Lower leg skin (tissue), 3 donors: ENCODE measurements around the gene HARBI1.

Experiments
- CTCF ChIP-seq, 3 donors: fragments of 450-650 bp; IDR thresholded peaks; one replicate each; pipeline ENCODE4 v1.5.1; 2016; ENCODE audit warnings: antibody characterized with exemption in 3 of 3, mild to moderate bottlenecking in 3 of 3, moderate library complexity in 2 of 3
- POLR2A ChIP-seq, 2 donors: fragments of 450-650 bp; IDR thresholded peaks; one replicate each; pipeline ENCODE4 v1.6.1; 2016 to 2017; ENCODE audit warnings: antibody characterized with exemption in 2 of 2, mild to moderate bottlenecking in 1 of 2, moderate library complexity in 1 of 2

DNA sequence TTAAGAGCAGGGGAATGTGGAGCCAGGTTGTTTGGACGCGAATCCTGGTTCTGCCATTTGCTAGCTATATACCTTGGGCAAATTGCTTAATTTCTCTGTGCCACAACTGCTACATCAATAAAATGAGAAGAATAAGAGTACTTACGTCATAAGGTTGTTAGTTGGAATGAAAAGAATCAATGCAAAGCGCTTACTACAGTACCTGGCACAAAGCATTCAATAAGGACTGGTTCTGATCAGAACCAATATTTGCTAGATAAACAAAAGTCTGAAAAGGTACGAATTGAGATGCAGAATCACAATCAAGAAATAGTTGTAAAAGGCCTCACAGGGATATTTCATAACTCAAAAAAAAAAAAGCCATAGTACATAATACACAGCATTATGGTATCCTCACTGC lies 34.4 kb downstream of the HARBI1 start:
- TF ChIP-seq CTCF (IDR thresholded peaks at IDR 0.05) (no peak), POLR2A (IDR thresholded peaks at IDR 0.05) (no peak)
